ENCODE data around the gene NDUFAF8.

The NDUFAF8 gene

GRCh38 chr17:81253358-81254131 is 14.4 kb downstream of the NDUFAF8 start:
- DNase-seq: no peak

GRCh38 chr17:81254955-81255717 is 16.0 kb downstream of the NDUFAF8 start:
- DNase-seq: peak; percentile 45

- DNase-seq: no peak
Measured at GRCh38 chr17:81256616-81257015, 17.5 kb downstream of the NDUFAF8 start.

GRCh38 chr17:81257533-81257932 is 18.4 kb downstream of the NDUFAF8 start:
- no peak for DNase-seq

- DNase-seq: no peak
Measured at GRCh38 chr17:81258292-81258691, 19.2 kb downstream of the NDUFAF8 start.

GRCh38 chr17:81259058-81259605 is 20.0 kb downstream of the NDUFAF8 start:
- DNase-seq: no peak

- DNase-seq: no peak
Measured at GRCh38 chr17:81260171-81260570, 21.1 kb downstream of the NDUFAF8 start.

GRCh38 chr17:81260641-81261040 is 21.5 kb downstream of the NDUFAF8 start:
- no peak for DNase-seq

- DNase-seq: no peak
Measured at GRCh38 chr17:81261096-81261495, 22.0 kb downstream of the NDUFAF8 start.

- DNase-seq: no peak
Measured at GRCh38 chr17:81261582-81262336, 22.6 kb downstream of the NDUFAF8 start.

- no peak for DNase-seq
Measured at GRCh38 chr17:81263371-81264181, 24.5 kb downstream of the NDUFAF8 start.

GRCh38 chr17:81264640-81265039 is 25.5 kb downstream of the NDUFAF8 start:
- no peak for DNase-seq

GRCh38 chr17:81265576-81265975 is 26.5 kb downstream of the NDUFAF8 start:
- no peak for DNase-seq

- no peak for DNase-seq
Measured at GRCh38 chr17:81267390-81268067, 28.4 kb downstream of the NDUFAF8 start.

GRCh38 chr17:81270279-81270678 is 31.2 kb downstream of the NDUFAF8 start:
- DNase-seq: no peak

GRCh38 chr17:81271226-81271625 is 32.1 kb downstream of the NDUFAF8 start:
- DNase-seq: no peak

GRCh38 chr17:81272616-81273015 is 33.5 kb downstream of the NDUFAF8 start:
- no peak for DNase-seq

GRCh38 chr17:81273698-81274470 is 34.8 kb downstream of the NDUFAF8 start:
- DNase-seq: no peak

GRCh38 chr17:81274471-81274855 is 35.3 kb downstream of the NDUFAF8 start:
- no peak for DNase-seq

- DNase-seq: no peak
Measured at GRCh38 chr17:81276781-81277180, 37.7 kb downstream of the NDUFAF8 start.

- no peak for DNase-seq
Measured at GRCh38 chr17:81277421-81277820, 38.3 kb downstream of the NDUFAF8 start.
